HG02938 (cell line): ENCODE data around the gene CD58.
"Not testable (repeated sequence)": the region's sequence is repeated elsewhere in the genome, so short reads cannot be mapped to it uniquely, and the experiment has no call there.

Experiments
- ATAC-seq: cut with Tn5 transposase; IDR thresholded peaks from one replicate; pipeline ENCODE4 v1.9.1; 2021; ENCODE audit warnings: mild to moderate bottlenecking, moderate library complexity; ENCODE audit not compliant: unreplicated experiment

Gene CD58

GRCh38 chr1:116570358-116571214 is at the start of gene CD58:
CD58 (minus strand) TSS chr1:116571026; CDS start chr1:116570972, 54 bp downstream.
- peak; percentile 53 for ATAC-seq

- not testable (repeated sequence) for ATAC-seq
Measured at GRCh38 chr1:116620392-116620791, 49.6 kb upstream of the CD58 start.

GRCh38 chr1:116619106-116619505 is 48.3 kb upstream of the CD58 start:
- not testable (repeated sequence) for ATAC-seq

GRCh38 chr1:116617808-116618207 is 47.0 kb upstream of the CD58 start:
- not testable (repeated sequence) for ATAC-seq

- not testable (repeated sequence) for ATAC-seq
Measured at GRCh38 chr1:116613825-116614224, 43.0 kb upstream of the CD58 start.

GRCh38 chr1:116609801-116610371 is 39.1 kb upstream of the CD58 start:
- not testable (repeated sequence) for ATAC-seq

- not testable (repeated sequence) for ATAC-seq
Measured at GRCh38 chr1:116608841-116609240, 38.0 kb upstream of the CD58 start.

- not testable (repeated sequence) for ATAC-seq
Measured at GRCh38 chr1:116608151-116608550, 37.3 kb upstream of the CD58 start.

- not testable (repeated sequence) for ATAC-seq
Measured at GRCh38 chr1:116607463-116607862, 36.6 kb upstream of the CD58 start.

- not testable (repeated sequence) for ATAC-seq
Measured at GRCh38 chr1:116606067-116606466, 35.2 kb upstream of the CD58 start.

GRCh38 chr1:116605315-116605714 is 34.5 kb upstream of the CD58 start:
- no peak for ATAC-seq

GRCh38 chr1:116604408-116604807 is 33.6 kb upstream of the CD58 start:
- ATAC-seq, result not testable (repeated sequence)

GRCh38 chr1:116603646-116604045 is 32.8 kb upstream of the CD58 start:
- ATAC-seq, result not testable (repeated sequence)

- ATAC-seq, result not testable (repeated sequence)
Measured at GRCh38 chr1:116599369-116599768, 28.5 kb upstream of the CD58 start.

GRCh38 chr1:116598420-116599036 is 27.7 kb upstream of the CD58 start:
- ATAC-seq, result not testable (repeated sequence)

GRCh38 chr1:116597388-116597787 is 26.6 kb upstream of the CD58 start:
- ATAC-seq, result peak; percentile 78

GRCh38 chr1:116596742-116597307 is 26.0 kb upstream of the CD58 start:
- ATAC-seq, result not testable (repeated sequence)

- peak; percentile 45 for ATAC-seq
Measured at GRCh38 chr1:116595946-116596741, 25.3 kb upstream of the CD58 start.

GRCh38 chr1:116595065-116595840 is 24.4 kb upstream of the CD58 start:
- ATAC-seq, result not testable (repeated sequence)

- not testable (repeated sequence) for ATAC-seq
Measured at GRCh38 chr1:116593977-116594376, 23.2 kb upstream of the CD58 start.
